HPDE6-E6E7 (cell line): ENCODE data around the gene ECE1.
"Not testable (repeated sequence)": the region's sequence is repeated elsewhere in the genome, so short reads cannot be mapped to it uniquely, and the experiment has no call there.

Source experiments
- DNase-seq: peaks from one replicate; pipeline ENCODE4 v3.0.0; 2011; ENCODE audit warnings: missing footprints; ENCODE audit errors: extremely low spot score

ECE1 gene

DNA sequence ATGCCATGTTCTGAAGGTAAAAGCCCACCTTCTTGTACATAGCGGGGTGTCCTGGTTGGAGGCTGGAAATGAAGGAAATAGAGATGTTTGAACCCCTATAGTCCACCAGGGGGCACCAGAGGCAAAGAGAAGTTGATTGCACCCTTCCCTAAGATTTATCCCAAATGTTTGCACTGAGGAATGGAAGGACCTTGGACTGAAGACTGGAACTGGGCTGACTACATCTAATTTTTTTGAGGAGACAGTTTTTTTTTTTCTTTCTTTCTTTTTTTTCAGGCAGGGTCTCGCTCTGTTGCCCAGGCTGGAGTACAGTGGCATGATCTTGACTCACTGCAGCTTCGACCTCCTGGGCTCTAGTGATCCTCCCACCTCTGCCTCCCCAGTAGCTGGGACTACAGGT is 58.2 kb downstream of the ECE1 start:
- no peak for DNase-seq

DNA sequence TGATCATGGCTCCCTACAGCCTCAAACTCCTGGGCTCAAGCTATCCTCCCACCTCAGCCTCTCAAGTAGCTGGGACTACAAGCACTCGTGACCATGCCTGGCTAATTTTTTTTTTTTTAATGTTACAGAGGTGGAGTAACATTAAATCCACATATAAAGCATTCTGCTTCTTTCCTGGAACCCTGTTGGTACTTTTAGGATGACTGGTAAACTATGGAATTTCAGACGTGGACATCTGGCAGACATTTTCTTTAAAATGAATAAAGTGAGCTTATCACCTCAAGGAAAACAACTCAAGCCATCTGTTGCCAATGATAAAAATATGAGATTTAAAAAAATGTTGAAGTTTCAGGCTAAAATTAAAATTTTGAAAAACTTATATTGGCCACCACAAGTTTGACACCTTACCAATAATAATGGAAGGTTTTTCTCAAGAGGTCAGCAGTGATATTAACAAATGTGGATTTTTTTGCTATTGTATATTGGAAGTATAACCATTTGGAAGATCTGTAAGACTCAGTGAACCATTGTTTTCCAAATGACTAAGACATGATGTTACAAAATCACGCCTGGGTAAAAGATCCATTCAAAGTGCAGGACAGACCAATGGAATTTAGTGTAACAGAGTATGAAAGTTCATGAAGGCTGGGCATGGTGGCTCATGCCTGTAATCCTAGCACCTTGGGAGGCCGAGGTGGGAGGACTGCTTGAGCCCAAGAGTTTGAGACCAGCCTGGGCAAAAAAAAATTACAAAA is 60.8 kb downstream of the ECE1 start:
- no peak for DNase-seq

- DNase-seq: not testable (repeated sequence)
Observed at GRCh38 chr1:21228224-21228623, 62.0 kb downstream of the ECE1 start.

- no peak for DNase-seq
Observed at GRCh38 chr1:21225065-21225464, 65.2 kb downstream of the ECE1 start.

DNA sequence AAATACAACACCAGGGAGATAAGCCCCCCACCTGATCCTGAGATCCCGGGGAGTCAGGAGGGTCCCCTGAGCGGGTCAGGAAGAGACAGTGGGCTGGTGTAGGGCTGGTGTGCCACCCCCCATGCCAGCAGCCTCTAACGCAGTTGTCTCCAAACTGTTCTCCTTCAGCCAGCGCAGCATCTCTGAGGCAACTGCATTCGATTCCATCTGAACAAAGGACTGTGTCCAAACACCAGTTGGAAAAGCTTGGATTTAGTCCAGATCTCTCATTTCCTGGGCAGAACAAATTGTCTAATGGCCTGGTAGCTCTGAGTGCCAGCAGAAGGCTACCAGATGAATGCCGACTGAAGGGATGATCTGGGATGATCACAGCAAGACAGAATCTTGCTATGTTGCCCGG is 69.4 kb downstream of the ECE1 start:
- no peak for DNase-seq

DNA sequence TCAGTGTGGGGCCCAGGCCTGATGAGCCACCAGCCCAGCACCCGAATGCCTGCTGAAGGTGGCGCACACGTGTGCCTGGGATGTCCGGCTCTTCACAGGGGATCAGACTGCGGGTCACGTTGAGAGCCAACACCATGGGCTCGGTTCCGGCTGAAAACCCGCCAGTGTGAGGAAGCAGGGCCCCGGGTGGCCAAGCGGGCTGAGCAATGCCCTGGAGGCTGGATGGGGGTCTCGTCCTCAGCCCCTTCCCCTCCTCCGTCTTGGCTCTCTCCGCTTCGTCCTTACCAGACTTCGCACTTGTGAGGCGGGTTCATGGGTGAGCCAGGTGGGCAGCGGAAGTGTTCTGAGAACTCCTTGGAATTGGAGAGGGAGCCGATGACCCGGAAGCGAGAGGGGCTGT is 70.6 kb downstream of the ECE1 start:
- DNase-seq: no peak

DNA sequence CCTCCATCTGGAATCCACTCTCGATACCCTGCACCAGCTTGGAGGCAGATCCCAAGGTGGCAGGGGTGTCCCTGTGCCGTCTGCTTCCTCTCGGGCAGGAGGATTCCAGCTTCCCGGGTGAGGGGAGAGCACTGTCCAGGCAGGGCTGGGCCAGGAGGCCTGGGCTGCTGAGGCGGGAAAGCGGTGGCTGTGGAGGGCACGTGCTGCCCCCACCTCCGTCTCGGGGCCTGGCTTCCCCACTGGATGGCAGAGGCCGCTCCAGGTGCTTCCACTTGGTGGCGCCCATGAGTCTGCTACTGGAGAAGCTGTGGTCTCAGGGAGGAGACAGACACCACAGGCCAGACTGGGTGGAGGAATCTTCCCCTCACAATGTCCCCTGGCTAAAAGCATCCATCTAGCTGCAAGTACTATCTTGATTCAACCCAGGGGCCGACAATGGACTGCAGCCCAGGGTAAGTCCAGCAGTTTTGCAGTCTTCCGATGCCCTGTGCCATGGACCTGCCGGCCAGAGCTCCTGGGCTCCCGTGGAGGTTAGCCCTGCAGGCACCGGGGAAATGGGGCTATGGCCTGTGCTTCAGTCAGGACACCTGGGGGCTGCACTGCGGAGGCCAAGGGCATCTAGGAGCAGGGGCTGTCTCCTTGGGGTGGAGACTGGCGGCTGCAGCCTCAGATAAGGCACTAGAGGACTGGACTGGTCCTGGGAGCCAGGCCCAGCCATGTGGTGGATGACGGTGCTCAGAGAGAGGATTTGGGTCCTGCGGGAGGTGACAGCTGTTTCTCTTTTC is 72.3 kb downstream of the ECE1 start:
- no peak for DNase-seq

DNA sequence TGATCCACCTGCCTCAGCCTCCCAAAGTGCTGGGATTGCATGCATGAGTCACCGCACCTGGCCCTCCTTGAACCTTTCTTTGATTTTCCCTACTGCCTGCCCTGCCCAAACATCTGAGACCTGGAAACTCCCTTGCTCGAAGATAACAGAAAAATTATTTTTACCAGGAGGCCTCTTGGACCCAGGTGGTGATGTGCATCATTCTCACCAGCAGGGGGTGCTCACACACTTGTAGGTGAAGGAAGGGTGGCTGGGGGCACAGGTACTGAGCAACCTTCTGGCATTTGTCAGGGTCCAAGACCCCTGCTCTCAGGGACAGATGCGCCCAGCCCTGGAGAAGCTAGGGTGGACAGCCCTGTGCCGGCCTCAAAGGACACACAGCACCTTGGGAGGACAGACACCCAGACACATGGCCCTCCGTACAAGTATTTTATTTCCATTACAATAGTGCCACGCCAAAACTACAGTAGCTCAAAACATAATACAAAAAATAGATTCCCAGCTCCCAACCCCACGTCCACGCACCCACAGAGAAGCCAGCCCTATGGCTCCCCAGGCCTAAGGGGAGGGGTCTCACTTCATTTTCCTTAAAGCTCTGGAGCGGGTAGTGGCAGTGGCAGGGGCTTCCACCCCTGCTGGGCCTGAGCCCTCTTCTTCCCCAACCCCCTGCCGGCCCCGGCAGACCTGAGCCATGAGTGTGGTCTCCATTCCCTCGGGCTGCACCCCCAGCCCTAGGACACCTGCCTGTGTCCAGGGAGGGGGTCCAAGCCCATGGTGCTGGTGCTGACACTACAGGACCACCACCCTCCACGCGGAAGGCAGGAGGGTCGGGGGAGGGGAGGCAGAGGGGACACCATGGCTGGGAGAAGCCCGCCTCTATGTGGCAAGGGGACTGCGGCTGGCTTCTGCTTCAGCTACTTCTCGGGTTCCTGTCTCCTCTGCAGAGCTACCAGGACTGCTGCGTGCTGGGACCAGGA is 73.1 kb downstream of the ECE1 start:
- DNase-seq: no peak

DNA sequence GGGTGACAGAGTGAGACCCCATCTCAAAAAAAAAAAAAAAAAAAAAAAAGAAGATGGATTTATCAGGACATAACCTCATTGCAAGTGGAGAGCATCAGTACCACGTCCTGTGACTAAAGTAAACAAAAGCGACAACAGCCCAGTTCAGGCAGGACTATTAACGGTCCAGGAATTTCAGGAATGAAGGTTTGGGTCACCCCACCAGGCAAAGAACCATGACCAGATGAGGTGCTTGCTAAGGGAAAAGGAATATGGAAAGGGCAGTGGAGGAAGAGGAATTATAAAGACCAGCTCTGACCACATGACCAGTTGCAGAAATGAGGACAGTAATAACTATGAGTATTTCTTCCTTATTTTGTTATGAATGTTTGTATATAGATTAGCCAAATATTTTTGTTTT is 78.1 kb downstream of the ECE1 start:
- DNase-seq: no peak

- DNase-seq: not testable (repeated sequence)
Observed at GRCh38 chr1:21208137-21208700, 82.0 kb downstream of the ECE1 start.

GRCh38 chr1:21206117-21206516 is 84.1 kb downstream of the ECE1 start:
- peak; percentile 56 for DNase-seq

- DNase-seq: no peak
Observed at GRCh38 chr1:21205416-21205815, 84.8 kb downstream of the ECE1 start.

GRCh38 chr1:21201650-21202049 is 88.6 kb downstream of the ECE1 start:
- no peak for DNase-seq

GRCh38 chr1:21201238-21201637 is 89.0 kb downstream of the ECE1 start:
- DNase-seq: not testable (repeated sequence)

DNA sequence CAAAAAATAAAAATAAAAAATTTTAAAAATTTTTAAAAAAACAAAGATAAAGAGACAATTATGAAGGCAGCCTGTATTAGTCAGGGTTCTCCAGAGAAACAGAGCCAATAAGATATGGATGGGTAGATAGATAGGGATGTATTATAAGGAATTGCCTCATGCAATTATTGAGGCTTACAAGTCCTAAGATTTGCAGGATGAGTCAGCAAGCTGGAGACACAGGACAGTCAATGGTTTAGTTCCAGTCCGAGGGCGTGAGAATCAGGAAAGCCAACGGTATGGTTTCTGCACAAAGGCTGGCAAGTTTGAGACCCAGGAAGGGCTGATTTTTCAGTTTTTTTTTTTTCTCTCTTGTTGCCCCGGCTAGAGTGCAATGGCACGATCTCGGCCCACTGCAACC is 89.5 kb downstream of the ECE1 start:
- DNase-seq: no peak

- no peak for DNase-seq
Observed at GRCh38 chr1:21198929-21199328, 91.3 kb downstream of the ECE1 start.

- no peak for DNase-seq
Observed at GRCh38 chr1:21192871-21193270, 97.4 kb downstream of the ECE1 start.

GRCh38 chr1:21192284-21192683 is 98.0 kb downstream of the ECE1 start:
- DNase-seq: no peak

DNA sequence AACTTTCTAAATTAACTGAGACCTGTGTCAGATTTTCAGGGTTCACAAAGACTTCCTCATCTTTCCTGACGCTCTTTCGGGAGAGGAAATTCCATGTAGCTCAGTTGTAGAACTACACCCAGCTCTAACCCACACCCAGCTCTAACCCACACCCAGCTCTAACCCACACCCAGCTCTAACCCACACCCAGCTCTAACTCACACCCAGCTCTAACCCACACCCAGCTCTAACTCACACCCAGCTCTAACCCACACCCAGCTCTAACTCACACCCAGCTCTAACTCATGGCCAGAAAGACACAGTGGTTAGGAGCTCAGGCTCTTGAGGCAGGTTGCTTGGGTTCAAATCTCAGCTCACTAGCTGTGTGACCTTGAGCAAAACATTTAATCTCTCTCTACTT is 99.5 kb downstream of the ECE1 start:
- not testable (repeated sequence) for DNase-seq

- DNase-seq: no peak
Observed at GRCh38 chr1:21189906-21190500, 100.3 kb downstream of the ECE1 start.

DNA sequence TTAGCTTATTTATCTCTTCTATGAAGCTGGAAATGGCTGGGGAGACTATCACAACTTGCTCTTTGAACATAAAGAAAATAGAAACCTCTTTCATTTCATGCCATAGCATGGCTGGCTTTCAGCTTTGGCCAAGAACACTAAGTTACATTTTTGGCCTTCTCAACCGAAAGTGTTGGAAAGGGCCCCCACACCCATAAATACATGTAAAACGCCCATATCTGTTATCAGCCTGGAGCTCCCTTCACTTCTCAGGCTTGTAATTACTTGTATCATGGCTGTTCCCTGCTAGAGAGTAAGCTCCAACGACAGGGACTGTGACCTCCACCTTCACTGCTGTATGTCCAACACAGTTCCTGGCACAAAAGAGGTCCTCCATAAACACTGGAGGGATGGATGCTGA is 100.8 kb downstream of the ECE1 start:
- no peak for DNase-seq
